A549 (cell line): ENCODE results near the gene DYRK2.

Source experiments
- EHMT2 ChIP-seq: fragments of 200-600 bp; sonication (generic); IDR thresholded peaks from 2 replicates; pipeline ENCODE4 v1.6.1; 2016; ENCODE audit warnings: antibody characterized with exemption, low read depth, mild to moderate bottlenecking, moderate library complexity
- GATA3 ChIP-seq: IDR thresholded peaks from 2 replicates; pipeline ENCODE4 v1.6.1; 2012; ENCODE audit warnings: borderline replicate concordance
- RAD21 ChIP-seq, 2 experiments: fragments of >200 bp in 1 of 2; sonication (Bioruptor Twin) in 1 of 2; formaldehyde crosslinking in 1 of 2; IDR thresholded peaks in 1 of 2; conservative IDR thresholded peaks in 1 of 2; 2 replicates in 1 of 2; 3 replicates in 1 of 2; pipeline ENCODE4 v1.6.1; 2012 to 2018; ENCODE audit warnings: inconsistent platforms in 1 of 2
- RCOR1 ChIP-seq: fragments of 150-350 bp; IDR thresholded peaks from 2 replicates; pipeline ENCODE4 v1.6.1; 2014; ENCODE audit warnings: antibody characterized with exemption, low read length, low read depth
- RFX5 ChIP-seq: fragments of 450-650 bp; IDR thresholded peaks from 2 replicates; pipeline ENCODE4 v1.7.1; 2014; ENCODE audit warnings: antibody characterized with exemption, mild to moderate bottlenecking, moderate library complexity
- ZC3H11A ChIP-seq: fragments of 450-650 bp; IDR thresholded peaks from 2 replicates; pipeline ENCODE4 v1.6.1; 2014; ENCODE audit warnings: antibody characterized with exemption, mild to moderate bottlenecking
- ZFP36 ChIP-seq: fragments of 450-650 bp; IDR thresholded peaks from 2 replicates; pipeline ENCODE4 v1.6.1; 2014; ENCODE audit warnings: borderline replicate concordance; ENCODE audit not compliant: partially characterized antibody
- TF ChIP-seq, protein P1 (sequence below): fragments of >200 bp; sonication (Bioruptor Twin); formaldehyde crosslinking; IDR thresholded peaks from 3 replicates; pipeline ENCODE4 v1.5.1; 2016
- TF ChIP-seq, protein P2 (sequence below): fragments of >200 bp; sonication (Bioruptor Twin); formaldehyde crosslinking; IDR thresholded peaks from 2 replicates; pipeline ENCODE4 v1.6.1; 2016

DNA sequence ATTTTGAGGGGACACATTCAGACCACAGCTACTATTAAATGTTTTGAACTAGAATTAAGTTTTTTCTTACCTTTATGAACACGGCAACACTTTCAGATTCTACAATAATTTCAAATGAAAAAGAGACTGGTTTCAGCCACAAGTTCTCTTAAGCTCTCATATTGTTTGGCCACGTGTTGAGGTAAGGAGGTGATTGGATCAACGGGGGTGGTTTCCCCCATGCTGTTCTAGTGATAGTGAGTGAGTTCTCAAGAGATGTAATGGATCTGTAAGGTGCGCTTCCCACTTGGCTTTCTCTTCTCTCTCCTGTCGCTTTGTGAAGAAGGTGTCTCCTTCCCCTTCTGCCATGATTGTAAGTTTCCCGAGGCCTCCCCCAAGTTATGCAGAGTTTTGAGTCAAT lies 48.9 kb upstream of the DYRK2 start:
- no peak for TF ChIP-seq GATA3
- TF ChIP-seq, protein P1, sequence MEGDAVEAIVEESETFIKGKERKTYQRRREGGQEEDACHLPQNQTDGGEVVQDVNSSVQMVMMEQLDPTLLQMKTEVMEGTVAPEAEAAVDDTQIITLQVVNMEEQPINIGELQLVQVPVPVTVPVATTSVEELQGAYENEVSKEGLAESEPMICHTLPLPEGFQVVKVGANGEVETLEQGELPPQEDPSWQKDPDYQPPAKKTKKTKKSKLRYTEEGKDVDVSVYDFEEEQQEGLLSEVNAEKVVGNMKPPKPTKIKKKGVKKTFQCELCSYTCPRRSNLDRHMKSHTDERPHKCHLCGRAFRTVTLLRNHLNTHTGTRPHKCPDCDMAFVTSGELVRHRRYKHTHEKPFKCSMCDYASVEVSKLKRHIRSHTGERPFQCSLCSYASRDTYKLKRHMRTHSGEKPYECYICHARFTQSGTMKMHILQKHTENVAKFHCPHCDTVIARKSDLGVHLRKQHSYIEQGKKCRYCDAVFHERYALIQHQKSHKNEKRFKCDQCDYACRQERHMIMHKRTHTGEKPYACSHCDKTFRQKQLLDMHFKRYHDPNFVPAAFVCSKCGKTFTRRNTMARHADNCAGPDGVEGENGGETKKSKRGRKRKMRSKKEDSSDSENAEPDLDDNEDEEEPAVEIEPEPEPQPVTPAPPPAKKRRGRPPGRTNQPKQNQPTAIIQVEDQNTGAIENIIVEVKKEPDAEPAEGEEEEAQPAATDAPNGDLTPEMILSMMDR: no peak
- no peak for TF ChIP-seq ZFP36
- no peak for TF ChIP-seq RCOR1
- TF ChIP-seq, protein P2, sequence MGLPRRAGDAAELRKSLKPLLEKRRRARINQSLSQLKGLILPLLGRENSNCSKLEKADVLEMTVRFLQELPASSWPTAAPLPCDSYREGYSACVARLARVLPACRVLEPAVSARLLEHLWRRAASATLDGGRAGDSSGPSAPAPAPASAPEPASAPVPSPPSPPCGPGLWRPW: no peak
- TF ChIP-seq ZC3H11A: no peak
- TF ChIP-seq EHMT2: no peak
- TF ChIP-seq RFX5: no peak
- no peak for TF ChIP-seq RAD21 (conservative IDR thresholded peaks at IDR 0.05 in 1 of 2, IDR thresholded peaks at IDR 0.05 in 1 of 2)
